ENCODE measurements around the gene RASAL2.

GRCh38 chr1:178503849-178504248 lies 409.9 kb downstream of the RASAL2 start:
- TF ChIP-seq, protein P1, sequence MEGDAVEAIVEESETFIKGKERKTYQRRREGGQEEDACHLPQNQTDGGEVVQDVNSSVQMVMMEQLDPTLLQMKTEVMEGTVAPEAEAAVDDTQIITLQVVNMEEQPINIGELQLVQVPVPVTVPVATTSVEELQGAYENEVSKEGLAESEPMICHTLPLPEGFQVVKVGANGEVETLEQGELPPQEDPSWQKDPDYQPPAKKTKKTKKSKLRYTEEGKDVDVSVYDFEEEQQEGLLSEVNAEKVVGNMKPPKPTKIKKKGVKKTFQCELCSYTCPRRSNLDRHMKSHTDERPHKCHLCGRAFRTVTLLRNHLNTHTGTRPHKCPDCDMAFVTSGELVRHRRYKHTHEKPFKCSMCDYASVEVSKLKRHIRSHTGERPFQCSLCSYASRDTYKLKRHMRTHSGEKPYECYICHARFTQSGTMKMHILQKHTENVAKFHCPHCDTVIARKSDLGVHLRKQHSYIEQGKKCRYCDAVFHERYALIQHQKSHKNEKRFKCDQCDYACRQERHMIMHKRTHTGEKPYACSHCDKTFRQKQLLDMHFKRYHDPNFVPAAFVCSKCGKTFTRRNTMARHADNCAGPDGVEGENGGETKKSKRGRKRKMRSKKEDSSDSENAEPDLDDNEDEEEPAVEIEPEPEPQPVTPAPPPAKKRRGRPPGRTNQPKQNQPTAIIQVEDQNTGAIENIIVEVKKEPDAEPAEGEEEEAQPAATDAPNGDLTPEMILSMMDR (IDR thresholded peaks at IDR 0.05), result no peak
- no peak for TF ChIP-seq POLR2A (IDR thresholded peaks at IDR 0.05)
